HEK293 (cell line): ENCODE results near the gene ODF2.
A peak's percentile ranks its signal among the peaks of the same experiment; 100 is the strongest.

ENCODE experiments used
- CTCF ChIA-PET: fragments of 350-600 bp; formaldehyde crosslinking; extraction: SDS; loops from one replicate; lab custom pipeline; 2021; ENCODE audit warnings: antibody characterized with exemption; lab: Yijun Ruan, JAX
- POLR2A ChIA-PET: fragments of 300-600 bp; formaldehyde crosslinking; extraction: SDS; loops from one replicate; lab custom pipeline; 2020; ENCODE audit warnings: antibody characterized with exemption, inconsistent platforms; lab: Yijun Ruan, JAX
- H3K27ac ChIP-seq: fragments of 200-500 bp; sonication (Bioruptor generic); 2 replicates; pipeline ENCODE4 v1.5.1; 2014; ENCODE audit warnings: low read depth, low read length, control low read depth, inconsistent platforms; ENCODE audit errors: extremely low read depth
- H3K36me3 ChIP-seq, 2 experiments: fragments of 200-500 bp in 1 of 2; sonication (Bioruptor generic) in 1 of 2; 1 replicate in 1 of 2; 2 replicates in 1 of 2; pipeline ENCODE4 v1.5.1; 2014 to 2017; ENCODE audit warnings: inconsistent platforms in 2 of 2, low read length in 2 of 2; ENCODE audit not compliant: control insufficient read depth in 2 of 2, insufficient read depth in 1 of 2
- H3K4me1 ChIP-seq: fragments of 200-500 bp; sonication (Bioruptor generic); 2 replicates; pipeline ENCODE4 v1.5.1; 2014; ENCODE audit warnings: mild to moderate bottlenecking, low read length, inconsistent platforms; ENCODE audit not compliant: control insufficient read depth, insufficient read depth
- H3K4me3 ChIP-seq: 2 replicates; pipeline ENCODE4 v1.5.1; 2011; ENCODE audit warnings: low read depth, mild to moderate bottlenecking, control low read depth, low read length, moderate library complexity
- H3K9me3 ChIP-seq: fragments of 200-500 bp; sonication (Bioruptor generic); 2 replicates; pipeline ENCODE4 v1.5.1; 2014; ENCODE audit warnings: low read depth, low read length, inconsistent platforms; ENCODE audit not compliant: control insufficient read depth, insufficient read depth
- CTCF ChIP-seq: fragments of 450-650 bp; formaldehyde crosslinking; IDR thresholded peaks from 2 replicates; pipeline ENCODE4 v1.5.1; 2016; ENCODE audit warnings: missing biosample characterization, missing genetic modification characterization
- ELK4 ChIP-seq: IDR thresholded peaks from 2 replicates; pipeline ENCODE4 v1.6.1; 2011; ENCODE audit warnings: mild to moderate bottlenecking, low read depth, low read length, borderline replicate concordance
- KLF8 ChIP-seq: fragments of 450-650 bp; formaldehyde crosslinking; IDR thresholded peaks from 2 replicates; pipeline ENCODE4 v1.5.1; 2016; ENCODE audit warnings: missing biosample characterization, missing genetic modification characterization
- MZF1 ChIP-seq: fragments of 450-650 bp; formaldehyde crosslinking; IDR thresholded peaks from 2 replicates; pipeline ENCODE4 v1.5.1; 2017; ENCODE audit warnings: missing biosample characterization, missing genetic modification characterization, borderline replicate concordance
- REPIN1 ChIP-seq: fragments of 450-650 bp; formaldehyde crosslinking; IDR thresholded peaks from 2 replicates; pipeline ENCODE4 v1.5.1; 2017; ENCODE audit warnings: missing biosample characterization, missing genetic modification characterization, low read depth
- SALL2 ChIP-seq: fragments of 450-650 bp; formaldehyde crosslinking; IDR thresholded peaks from 2 replicates; pipeline ENCODE4 v1.5.0; 2017; ENCODE audit warnings: missing biosample characterization, mild to moderate bottlenecking, missing genetic modification characterization, borderline replicate concordance
- SCRT2 ChIP-seq: fragments of 450-650 bp; formaldehyde crosslinking; IDR thresholded peaks from 2 replicates; pipeline ENCODE4 v1.5.1; 2016; ENCODE audit warnings: missing biosample characterization, missing genetic modification characterization
- SP2 ChIP-seq: fragments of 450-650 bp; formaldehyde crosslinking; IDR thresholded peaks from 2 replicates; pipeline ENCODE4 v1.5.1; 2016; ENCODE audit warnings: missing biosample characterization, missing genetic modification characterization
- SP7 ChIP-seq: fragments of 450-650 bp; formaldehyde crosslinking; IDR thresholded peaks from 2 replicates; pipeline ENCODE4 v1.5.1; 2016; ENCODE audit warnings: missing biosample characterization, missing genetic modification characterization
- TCF7L2 ChIP-seq: IDR thresholded peaks from 2 replicates; pipeline ENCODE4 v1.6.1; 2011; ENCODE audit warnings: low read depth, mild to moderate bottlenecking, inconsistent platforms, low read length, moderate library complexity, borderline replicate concordance
- YY2 ChIP-seq: fragments of 450-650 bp; formaldehyde crosslinking; IDR thresholded peaks from 2 replicates; pipeline ENCODE4 v1.5.1; 2016; ENCODE audit warnings: missing biosample characterization, missing genetic modification characterization
- ZBTB11 ChIP-seq: fragments of 450-650 bp; formaldehyde crosslinking; conservative IDR thresholded peaks from 2 replicates; pipeline ENCODE4 v1.5.1; 2016; ENCODE audit warnings: low read depth, missing biosample characterization, missing genetic modification characterization
- ZBTB17 ChIP-seq: fragments of 450-650 bp; formaldehyde crosslinking; IDR thresholded peaks from 2 replicates; pipeline ENCODE4 v1.5.1; 2016; ENCODE audit warnings: missing biosample characterization, missing genetic modification characterization
- ZFP37 ChIP-seq: fragments of 450-650 bp; formaldehyde crosslinking; IDR thresholded peaks from 2 replicates; pipeline ENCODE4 v1.5.1; 2016; ENCODE audit warnings: missing biosample characterization, missing genetic modification characterization
- ZFP69B ChIP-seq: fragments of 450-650 bp; formaldehyde crosslinking; IDR thresholded peaks from 2 replicates; pipeline ENCODE4 v1.5.1; 2016; ENCODE audit warnings: missing biosample characterization, missing genetic modification characterization
- ZNF114 ChIP-seq: fragments of 450-650 bp; formaldehyde crosslinking; IDR thresholded peaks from 2 replicates; pipeline ENCODE4 v1.5.0; 2017; ENCODE audit warnings: missing biosample characterization, missing genetic modification characterization
- ZNF157 ChIP-seq: fragments of 450-650 bp; formaldehyde crosslinking; IDR thresholded peaks from 2 replicates; pipeline ENCODE4 v1.5.1; 2016; ENCODE audit warnings: missing biosample characterization, missing genetic modification characterization
- ZNF223 ChIP-seq: fragments of 450-650 bp; formaldehyde crosslinking; IDR thresholded peaks from 2 replicates; pipeline ENCODE4 v1.5.1; 2016; ENCODE audit warnings: missing biosample characterization, missing genetic modification characterization
- ZNF335 ChIP-seq: fragments of 450-650 bp; formaldehyde crosslinking; conservative IDR thresholded peaks from 2 replicates; pipeline ENCODE4 v1.5.1; 2016; ENCODE audit warnings: missing biosample characterization, missing genetic modification characterization
- ZNF398 ChIP-seq: fragments of 450-650 bp; formaldehyde crosslinking; IDR thresholded peaks from 2 replicates; pipeline ENCODE4 v1.5.1; 2017; ENCODE audit warnings: missing biosample characterization, missing genetic modification characterization
- ZNF514 ChIP-seq: fragments of 450-650 bp; formaldehyde crosslinking; IDR thresholded peaks from 2 replicates; pipeline ENCODE4 v1.5.1; 2016; ENCODE audit warnings: missing biosample characterization, missing genetic modification characterization
- ZNF560 ChIP-seq: fragments of 450-650 bp; formaldehyde crosslinking; IDR thresholded peaks from 2 replicates; pipeline ENCODE4 v1.5.1; 2017; ENCODE audit warnings: missing biosample characterization, missing genetic modification characterization, borderline replicate concordance
- ZNF707 ChIP-seq: fragments of 450-650 bp; formaldehyde crosslinking; IDR thresholded peaks from 2 replicates; pipeline ENCODE4 v1.5.1; 2016; ENCODE audit warnings: missing biosample characterization, missing genetic modification characterization
- ZNF791 ChIP-seq: fragments of 450-650 bp; formaldehyde crosslinking; IDR thresholded peaks from 2 replicates; pipeline ENCODE4 v1.5.1; 2016; ENCODE audit warnings: missing biosample characterization, missing genetic modification characterization
- ZNF792 ChIP-seq: fragments of 450-650 bp; formaldehyde crosslinking; IDR thresholded peaks from 2 replicates; pipeline ENCODE4 v1.5.1; 2016; ENCODE audit warnings: missing biosample characterization, missing genetic modification characterization
- ZNF837 ChIP-seq: fragments of 450-650 bp; formaldehyde crosslinking; IDR thresholded peaks from 2 replicates; pipeline ENCODE4 v1.5.1; 2016; ENCODE audit warnings: missing biosample characterization, missing genetic modification characterization
- ZXDB ChIP-seq: fragments of 450-650 bp; formaldehyde crosslinking; IDR thresholded peaks from 2 replicates; pipeline ENCODE4 v1.5.1; 2016; ENCODE audit warnings: missing biosample characterization, missing genetic modification characterization

Gene ODF2

GRCh38 chr9:128420060-128420650, 35.7 kb upstream of the ODF2 start:
- Histone ChIP-seq H3K27ac (peak overlapping the region; percentile 91; the same call in 1 of the 2 replicates), H3K4me3 (peak overlapping the region; percentile 75), H3K4me1 (peaks cover 5% of the 10 kb centered on the region), H3K9me3 (no peaks in the 10 kb centered on the region), H3K36me3 (peaks cover 0 to 20% of the 10 kb centered on the region in 2 experiments; a peak in 1 of 3 replicates)
- ChIA-PET POLR2A (interaction anchor here (0.5 to 2.8 kb wide), 16 partner anchors 9 to 261 kb away, joined by 3 to 33 read pairs (median 6); partner anchors contain the start of genes GOLGA2, ODF2, SWI5 and URM1), CTCF (interaction anchor here (0.6 to 2.3 kb wide), 27 partner anchors 9 to 588 kb away, joined by 3 to 19 read pairs (median 4); partner anchors contain the start of gene URM1)
- TF ChIP-seq ZBTB11 (tag by site-specific recombination): no peak
- no peak for TF ChIP-seq REPIN1
- TF ChIP-seq ELK4: no peak
- TF ChIP-seq CTCF (tag by site-specific recombination): peak; percentile 79
- no peak for TF ChIP-seq ZNF514 (tag by site-specific recombination)
- peak; percentile 11; the same call in 1 of the 2 replicates for TF ChIP-seq ZBTB17
- peak; percentile 87 for TF ChIP-seq ZNF335 (tag by site-specific recombination)
- no peak for TF ChIP-seq ZNF114 (tag by site-specific recombination)
- TF ChIP-seq ZNF157 (tag by site-specific recombination): no peak
- no peak for TF ChIP-seq ZNF792 (tag by site-specific recombination)
- TF ChIP-seq YY2 (tag by site-specific recombination): no peak
- TF ChIP-seq ZNF398 (tag by site-specific recombination): peak; percentile 44
- TF ChIP-seq KLF8 (tag by site-specific recombination): peak; percentile 88; the same call in 1 of the 2 replicates
- TF ChIP-seq ZNF707: no peak
- TF ChIP-seq SP7: peak; percentile 50
- no peak for TF ChIP-seq ZNF791
- no peak for TF ChIP-seq TCF7L2
- no peak for TF ChIP-seq SCRT2
- TF ChIP-seq MZF1: peak; percentile 70; the same call in 1 of the 2 replicates
- TF ChIP-seq ZNF223: no peak
- TF ChIP-seq SP2 (tag by site-specific recombination): peak; percentile 46
- TF ChIP-seq SALL2 (tag by site-specific recombination): no peak
- no peak for TF ChIP-seq ZFP37
- no peak for TF ChIP-seq ZNF560
- no peak for TF ChIP-seq ZNF837 (tag by site-specific recombination)
- TF ChIP-seq ZFP69B: 0 out of 2 replicates have a peak, but pooled peaks have one; percentile 65
- peak; percentile 48 for TF ChIP-seq ZXDB (tag by site-specific recombination)
